Measurements from ENCODE around the gene PIP5K1C. TPM values are rescaled to one million over a fixed set of nuclear protein-coding genes. Genes with fewer than 3 reads are reported as not detected.

PIP5K1C gene
- total and polyA plus RNA-seq, 9 of the 15 experiments (the other 6 are each of a cell fraction or from before 2014, with no cell fraction given) = 0.38 to 22.1 (median 4.1) TPM

DNA sequence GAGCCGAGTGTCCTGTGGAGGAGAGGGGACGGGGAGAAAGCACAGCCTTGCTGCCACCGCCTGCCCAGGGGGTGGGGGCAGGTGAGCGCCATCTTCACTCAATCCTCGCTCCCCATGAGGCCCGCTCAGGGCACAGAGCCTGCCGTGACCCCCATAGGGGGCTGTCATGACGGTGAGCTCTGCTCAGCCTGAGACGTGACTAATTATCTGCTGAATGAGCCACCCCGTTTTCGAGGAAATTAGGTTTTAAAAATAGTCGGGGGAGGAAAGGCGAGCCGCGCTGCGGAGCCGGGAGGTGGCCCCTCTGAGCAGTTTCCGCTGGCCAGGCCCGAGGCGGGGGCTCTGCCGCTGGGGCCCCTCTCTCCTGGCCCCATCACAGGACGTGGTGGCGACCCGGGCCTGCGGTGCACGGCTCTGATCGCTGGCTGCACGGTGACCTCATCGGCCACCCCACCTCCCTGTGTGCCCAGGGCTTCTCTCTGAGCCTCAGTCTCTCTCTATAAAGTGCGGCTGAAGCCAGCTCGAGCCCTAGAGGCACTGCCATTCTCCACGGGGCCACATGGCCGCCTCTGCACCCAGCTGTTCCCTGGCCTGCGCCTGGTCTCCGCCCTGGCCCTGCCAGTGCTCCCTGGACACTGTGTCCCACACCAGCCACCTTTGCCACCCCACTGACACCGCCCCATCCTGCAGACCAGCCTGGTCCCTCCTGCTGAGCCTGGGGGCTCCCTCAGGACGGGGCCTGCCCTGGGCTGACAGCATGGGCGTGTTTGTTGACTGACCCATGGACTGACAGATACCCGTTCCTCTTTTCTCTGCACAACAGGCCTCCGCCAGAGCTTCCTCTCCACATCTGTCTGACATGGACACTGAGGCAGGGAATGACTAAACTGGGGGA, 28.3 kb downstream of the PIP5K1C start (continued):
- TF ChIP-seq ZZZ3 (IDR thresholded peaks at IDR 0.05) (no peak), POLR2G (IDR thresholded peaks at IDR 0.05; ENCODE audit: low read depth, low read length) (peak; percentile 10; the same call in 1 of the 2 replicates), ZNF695 (CRISPR knock-in tag; IDR thresholded peaks at IDR 0.05) (no peak), ZNF780A (CRISPR knock-in tag; IDR thresholded peaks at IDR 0.05) (no peak), MAZ (CRISPR knock-in tag; conservative IDR thresholded peaks at IDR 0.05 in 1 of 2, IDR thresholded peaks at IDR 0.05 in 1 of 2) (peak in 1 of 2 experiments; percentile 42; a peak in 1 of 4 replicates), E2F3 (CRISPR knock-in tag; IDR thresholded peaks at IDR 0.05) (no peak), GTF2E2 (tag; IDR thresholded peaks at IDR 0.05) (no peak), KDM5B (IDR thresholded peaks at IDR 0.05; ENCODE audit: insufficient replicate concordance, low read depth, low read length) (no peak)
- TF ChIP-seq, protein P1, sequence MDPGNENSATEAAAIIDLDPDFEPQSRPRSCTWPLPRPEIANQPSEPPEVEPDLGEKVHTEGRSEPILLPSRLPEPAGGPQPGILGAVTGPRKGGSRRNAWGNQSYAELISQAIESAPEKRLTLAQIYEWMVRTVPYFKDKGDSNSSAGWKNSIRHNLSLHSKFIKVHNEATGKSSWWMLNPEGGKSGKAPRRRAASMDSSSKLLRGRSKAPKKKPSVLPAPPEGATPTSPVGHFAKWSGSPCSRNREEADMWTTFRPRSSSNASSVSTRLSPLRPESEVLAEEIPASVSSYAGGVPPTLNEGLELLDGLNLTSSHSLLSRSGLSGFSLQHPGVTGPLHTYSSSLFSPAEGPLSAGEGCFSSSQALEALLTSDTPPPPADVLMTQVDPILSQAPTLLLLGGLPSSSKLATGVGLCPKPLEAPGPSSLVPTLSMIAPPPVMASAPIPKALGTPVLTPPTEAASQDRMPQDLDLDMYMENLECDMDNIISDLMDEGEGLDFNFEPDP (CRISPR knock-in tag; IDR thresholded peaks at IDR 0.05) = no peak
- TF ChIP-seq, protein P2, sequence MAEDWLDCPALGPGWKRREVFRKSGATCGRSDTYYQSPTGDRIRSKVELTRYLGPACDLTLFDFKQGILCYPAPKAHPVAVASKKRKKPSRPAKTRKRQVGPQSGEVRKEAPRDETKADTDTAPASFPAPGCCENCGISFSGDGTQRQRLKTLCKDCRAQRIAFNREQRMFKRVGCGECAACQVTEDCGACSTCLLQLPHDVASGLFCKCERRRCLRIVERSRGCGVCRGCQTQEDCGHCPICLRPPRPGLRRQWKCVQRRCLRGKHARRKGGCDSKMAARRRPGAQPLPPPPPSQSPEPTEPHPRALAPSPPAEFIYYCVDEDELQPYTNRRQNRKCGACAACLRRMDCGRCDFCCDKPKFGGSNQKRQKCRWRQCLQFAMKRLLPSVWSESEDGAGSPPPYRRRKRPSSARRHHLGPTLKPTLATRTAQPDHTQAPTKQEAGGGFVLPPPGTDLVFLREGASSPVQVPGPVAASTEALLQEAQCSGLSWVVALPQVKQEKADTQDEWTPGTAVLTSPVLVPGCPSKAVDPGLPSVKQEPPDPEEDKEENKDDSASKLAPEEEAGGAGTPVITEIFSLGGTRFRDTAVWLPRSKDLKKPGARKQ (CRISPR knock-in tag; IDR thresholded peaks at IDR 0.05) = no peak
- TF ChIP-seq, protein P3, sequence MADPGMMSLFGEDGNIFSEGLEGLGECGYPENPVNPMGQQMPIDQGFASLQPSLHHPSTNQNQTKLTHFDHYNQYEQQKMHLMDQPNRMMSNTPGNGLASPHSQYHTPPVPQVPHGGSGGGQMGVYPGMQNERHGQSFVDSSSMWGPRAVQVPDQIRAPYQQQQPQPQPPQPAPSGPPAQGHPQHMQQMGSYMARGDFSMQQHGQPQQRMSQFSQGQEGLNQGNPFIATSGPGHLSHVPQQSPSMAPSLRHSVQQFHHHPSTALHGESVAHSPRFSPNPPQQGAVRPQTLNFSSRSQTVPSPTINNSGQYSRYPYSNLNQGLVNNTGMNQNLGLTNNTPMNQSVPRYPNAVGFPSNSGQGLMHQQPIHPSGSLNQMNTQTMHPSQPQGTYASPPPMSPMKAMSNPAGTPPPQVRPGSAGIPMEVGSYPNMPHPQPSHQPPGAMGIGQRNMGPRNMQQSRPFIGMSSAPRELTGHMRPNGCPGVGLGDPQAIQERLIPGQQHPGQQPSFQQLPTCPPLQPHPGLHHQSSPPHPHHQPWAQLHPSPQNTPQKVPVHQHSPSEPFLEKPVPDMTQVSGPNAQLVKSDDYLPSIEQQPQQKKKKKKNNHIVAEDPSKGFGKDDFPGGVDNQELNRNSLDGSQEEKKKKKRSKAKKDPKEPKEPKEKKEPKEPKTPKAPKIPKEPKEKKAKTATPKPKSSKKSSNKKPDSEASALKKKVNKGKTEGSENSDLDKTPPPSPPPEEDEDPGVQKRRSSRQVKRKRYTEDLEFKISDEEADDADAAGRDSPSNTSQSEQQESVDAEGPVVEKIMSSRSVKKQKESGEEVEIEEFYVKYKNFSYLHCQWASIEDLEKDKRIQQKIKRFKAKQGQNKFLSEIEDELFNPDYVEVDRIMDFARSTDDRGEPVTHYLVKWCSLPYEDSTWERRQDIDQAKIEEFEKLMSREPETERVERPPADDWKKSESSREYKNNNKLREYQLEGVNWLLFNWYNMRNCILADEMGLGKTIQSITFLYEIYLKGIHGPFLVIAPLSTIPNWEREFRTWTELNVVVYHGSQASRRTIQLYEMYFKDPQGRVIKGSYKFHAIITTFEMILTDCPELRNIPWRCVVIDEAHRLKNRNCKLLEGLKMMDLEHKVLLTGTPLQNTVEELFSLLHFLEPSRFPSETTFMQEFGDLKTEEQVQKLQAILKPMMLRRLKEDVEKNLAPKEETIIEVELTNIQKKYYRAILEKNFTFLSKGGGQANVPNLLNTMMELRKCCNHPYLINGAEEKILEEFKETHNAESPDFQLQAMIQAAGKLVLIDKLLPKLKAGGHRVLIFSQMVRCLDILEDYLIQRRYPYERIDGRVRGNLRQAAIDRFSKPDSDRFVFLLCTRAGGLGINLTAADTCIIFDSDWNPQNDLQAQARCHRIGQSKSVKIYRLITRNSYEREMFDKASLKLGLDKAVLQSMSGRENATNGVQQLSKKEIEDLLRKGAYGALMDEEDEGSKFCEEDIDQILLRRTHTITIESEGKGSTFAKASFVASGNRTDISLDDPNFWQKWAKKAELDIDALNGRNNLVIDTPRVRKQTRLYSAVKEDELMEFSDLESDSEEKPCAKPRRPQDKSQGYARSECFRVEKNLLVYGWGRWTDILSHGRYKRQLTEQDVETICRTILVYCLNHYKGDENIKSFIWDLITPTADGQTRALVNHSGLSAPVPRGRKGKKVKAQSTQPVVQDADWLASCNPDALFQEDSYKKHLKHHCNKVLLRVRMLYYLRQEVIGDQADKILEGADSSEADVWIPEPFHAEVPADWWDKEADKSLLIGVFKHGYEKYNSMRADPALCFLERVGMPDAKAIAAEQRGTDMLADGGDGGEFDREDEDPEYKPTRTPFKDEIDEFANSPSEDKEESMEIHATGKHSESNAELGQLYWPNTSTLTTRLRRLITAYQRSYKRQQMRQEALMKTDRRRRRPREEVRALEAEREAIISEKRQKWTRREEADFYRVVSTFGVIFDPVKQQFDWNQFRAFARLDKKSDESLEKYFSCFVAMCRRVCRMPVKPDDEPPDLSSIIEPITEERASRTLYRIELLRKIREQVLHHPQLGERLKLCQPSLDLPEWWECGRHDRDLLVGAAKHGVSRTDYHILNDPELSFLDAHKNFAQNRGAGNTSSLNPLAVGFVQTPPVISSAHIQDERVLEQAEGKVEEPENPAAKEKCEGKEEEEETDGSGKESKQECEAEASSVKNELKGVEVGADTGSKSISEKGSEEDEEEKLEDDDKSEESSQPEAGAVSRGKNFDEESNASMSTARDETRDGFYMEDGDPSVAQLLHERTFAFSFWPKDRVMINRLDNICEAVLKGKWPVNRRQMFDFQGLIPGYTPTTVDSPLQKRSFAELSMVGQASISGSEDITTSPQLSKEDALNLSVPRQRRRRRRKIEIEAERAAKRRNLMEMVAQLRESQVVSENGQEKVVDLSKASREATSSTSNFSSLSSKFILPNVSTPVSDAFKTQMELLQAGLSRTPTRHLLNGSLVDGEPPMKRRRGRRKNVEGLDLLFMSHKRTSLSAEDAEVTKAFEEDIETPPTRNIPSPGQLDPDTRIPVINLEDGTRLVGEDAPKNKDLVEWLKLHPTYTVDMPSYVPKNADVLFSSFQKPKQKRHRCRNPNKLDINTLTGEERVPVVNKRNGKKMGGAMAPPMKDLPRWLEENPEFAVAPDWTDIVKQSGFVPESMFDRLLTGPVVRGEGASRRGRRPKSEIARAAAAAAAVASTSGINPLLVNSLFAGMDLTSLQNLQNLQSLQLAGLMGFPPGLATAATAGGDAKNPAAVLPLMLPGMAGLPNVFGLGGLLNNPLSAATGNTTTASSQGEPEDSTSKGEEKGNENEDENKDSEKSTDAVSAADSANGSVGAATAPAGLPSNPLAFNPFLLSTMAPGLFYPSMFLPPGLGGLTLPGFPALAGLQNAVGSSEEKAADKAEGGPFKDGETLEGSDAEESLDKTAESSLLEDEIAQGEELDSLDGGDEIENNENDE (IDR thresholded peaks at IDR 0.05; ENCODE audit: low read depth, low read length) = no peak
